GM19238 (cell line): ENCODE results near the gene GUCA2A.
"Not testable (repeated sequence)": the region's sequence is repeated elsewhere in the genome, so short reads cannot be mapped to it uniquely, and the experiment has no call there.

Source experiments
- DNase-seq: peaks from one replicate; pipeline ENCODE4 v3.0.0; 2011; ENCODE audit warnings: low spot score; ENCODE audit not compliant: insufficient read length

Gene GUCA2A

GRCh38 chr1:42164551-42165420 lies at the start of gene GUCA2A:
Gene GUCA2A (minus strand): TSS chr1:42164745. CDS start chr1:42164712, 33 bp downstream.
- DNase-seq = no peak

- DNase-seq = no peak
Measured at GRCh38 chr1:42211224-42211623, 46.7 kb upstream of the GUCA2A start.

- no peak for DNase-seq
Measured at GRCh38 chr1:42210421-42211133, 46.0 kb upstream of the GUCA2A start.

GRCh38 chr1:42209526-42210251 lies 45.1 kb upstream of the GUCA2A start:
- DNase-seq = no peak

- DNase-seq = not testable (repeated sequence)
Measured at GRCh38 chr1:42206930-42207329, 42.4 kb upstream of the GUCA2A start.

GRCh38 chr1:42206164-42206563 lies 41.6 kb upstream of the GUCA2A start:
- DNase-seq = no peak

GRCh38 chr1:42201986-42202385 lies 37.4 kb upstream of the GUCA2A start:
- no peak for DNase-seq

- no peak for DNase-seq
Measured at GRCh38 chr1:42198251-42198650, 33.7 kb upstream of the GUCA2A start.

GRCh38 chr1:42195841-42196240 lies 31.3 kb upstream of the GUCA2A start:
- no peak for DNase-seq

- no peak for DNase-seq
Measured at GRCh38 chr1:42192106-42192505, 27.6 kb upstream of the GUCA2A start.

- no peak for DNase-seq
Measured at GRCh38 chr1:42191319-42191718, 26.8 kb upstream of the GUCA2A start.

- DNase-seq = no peak
Measured at GRCh38 chr1:42189931-42190853, 25.6 kb upstream of the GUCA2A start.

- DNase-seq = no peak
Measured at GRCh38 chr1:42186152-42186551, 21.6 kb upstream of the GUCA2A start.

- no peak for DNase-seq
Measured at GRCh38 chr1:42184616-42185015, 20.1 kb upstream of the GUCA2A start.

GRCh38 chr1:42183957-42184268 lies 19.4 kb upstream of the GUCA2A start:
- DNase-seq = no peak

GRCh38 chr1:42183210-42183956 lies 18.8 kb upstream of the GUCA2A start:
- DNase-seq = no peak

GRCh38 chr1:42181687-42182086 lies 17.1 kb upstream of the GUCA2A start:
- no peak for DNase-seq

GRCh38 chr1:42179900-42180329 lies 15.4 kb upstream of the GUCA2A start:
- DNase-seq = no peak

GRCh38 chr1:42179275-42179674 lies 14.7 kb upstream of the GUCA2A start:
- DNase-seq = no peak

GRCh38 chr1:42178249-42178648 lies 13.7 kb upstream of the GUCA2A start:
- DNase-seq = no peak
